22Rv1 (cell line): ENCODE data around the gene TST.

Experiments used
- ZFX ChIP-seq: fragments of 450-650 bp; IDR thresholded peaks from 2 replicates; pipeline ENCODE4 v1.6.1; 2017; ENCODE audit warnings: antibody characterized with exemption, borderline replicate concordance
- TF ChIP-seq, protein P1 (sequence below): fragments of 450-650 bp; IDR thresholded peaks from 2 replicates; pipeline ENCODE4 v1.5.1; 2017; ENCODE audit warnings: mild to moderate bottlenecking

DNA sequence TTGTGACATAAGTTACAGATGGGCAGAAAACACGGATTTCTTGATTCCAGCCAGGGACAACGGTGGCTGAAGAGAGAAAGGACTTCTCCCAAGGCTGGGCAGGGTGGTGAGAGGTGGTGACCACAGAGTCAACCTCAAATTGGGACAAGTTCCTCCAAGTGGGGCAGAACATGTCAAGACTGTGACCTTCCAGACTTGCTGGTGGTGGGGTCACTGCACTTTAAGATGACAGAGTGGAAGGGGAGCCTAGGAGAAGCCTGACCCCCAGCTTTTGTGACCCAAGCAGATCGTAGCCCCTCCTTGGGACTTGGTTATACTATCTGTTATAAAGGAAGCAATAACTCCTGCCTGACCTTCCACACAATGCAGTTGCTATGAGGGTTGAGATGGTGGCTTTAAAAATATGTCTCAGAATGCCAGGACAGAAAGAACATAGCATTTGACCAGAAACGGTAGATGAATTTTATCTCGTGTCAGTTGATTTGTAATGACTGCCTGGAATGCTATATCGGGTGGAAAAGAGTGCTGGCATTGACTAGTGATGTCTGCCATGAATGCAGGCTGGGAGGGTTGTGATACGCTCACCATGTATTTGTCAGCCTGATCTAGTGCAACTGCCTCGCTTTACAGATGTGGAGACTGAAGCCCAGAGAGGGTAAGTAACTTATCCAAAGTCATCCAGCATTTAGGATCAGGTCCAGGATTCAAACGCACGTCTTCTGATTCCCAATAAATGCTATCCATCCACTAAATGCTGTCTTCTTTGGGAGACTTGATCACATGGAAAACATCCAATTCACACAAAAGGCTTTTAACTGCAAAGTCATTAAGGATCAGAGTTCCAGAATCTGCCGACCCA is 18.3 kb downstream of the TST start:
- TF ChIP-seq, protein P1, sequence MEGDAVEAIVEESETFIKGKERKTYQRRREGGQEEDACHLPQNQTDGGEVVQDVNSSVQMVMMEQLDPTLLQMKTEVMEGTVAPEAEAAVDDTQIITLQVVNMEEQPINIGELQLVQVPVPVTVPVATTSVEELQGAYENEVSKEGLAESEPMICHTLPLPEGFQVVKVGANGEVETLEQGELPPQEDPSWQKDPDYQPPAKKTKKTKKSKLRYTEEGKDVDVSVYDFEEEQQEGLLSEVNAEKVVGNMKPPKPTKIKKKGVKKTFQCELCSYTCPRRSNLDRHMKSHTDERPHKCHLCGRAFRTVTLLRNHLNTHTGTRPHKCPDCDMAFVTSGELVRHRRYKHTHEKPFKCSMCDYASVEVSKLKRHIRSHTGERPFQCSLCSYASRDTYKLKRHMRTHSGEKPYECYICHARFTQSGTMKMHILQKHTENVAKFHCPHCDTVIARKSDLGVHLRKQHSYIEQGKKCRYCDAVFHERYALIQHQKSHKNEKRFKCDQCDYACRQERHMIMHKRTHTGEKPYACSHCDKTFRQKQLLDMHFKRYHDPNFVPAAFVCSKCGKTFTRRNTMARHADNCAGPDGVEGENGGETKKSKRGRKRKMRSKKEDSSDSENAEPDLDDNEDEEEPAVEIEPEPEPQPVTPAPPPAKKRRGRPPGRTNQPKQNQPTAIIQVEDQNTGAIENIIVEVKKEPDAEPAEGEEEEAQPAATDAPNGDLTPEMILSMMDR = no peak
- TF ChIP-seq ZFX = no peak
